Renal cortical epithelial cell (primary cell): ENCODE results near the gene CD300LB. TPM values are rescaled to one million over a fixed set of nuclear protein-coding genes. Genes with fewer than 3 reads are reported as not detected.
A peak's percentile ranks its signal among the peaks of the same experiment; 100 is the strongest.
"Not testable (repeated sequence)": the region's sequence is repeated elsewhere in the genome, so short reads cannot be mapped to it uniquely, and the experiment has no call there.

Experiments used
- DNase-seq: peaks from one replicate; pipeline ENCODE4 v3.0.0-alpha.2; 2011; ENCODE audit warnings: low read depth
- total RNA-seq: library from RNA; depleted of rRNA; stranded (reverse); fragments of >200 nt; gene quantifications from 2 replicates; pipeline ENCODE4 v1.2.3, GENCODE V29; 2014

Gene CD300LB
- total RNA-seq, 1 donor from 2014 or later: not detected

DNA sequence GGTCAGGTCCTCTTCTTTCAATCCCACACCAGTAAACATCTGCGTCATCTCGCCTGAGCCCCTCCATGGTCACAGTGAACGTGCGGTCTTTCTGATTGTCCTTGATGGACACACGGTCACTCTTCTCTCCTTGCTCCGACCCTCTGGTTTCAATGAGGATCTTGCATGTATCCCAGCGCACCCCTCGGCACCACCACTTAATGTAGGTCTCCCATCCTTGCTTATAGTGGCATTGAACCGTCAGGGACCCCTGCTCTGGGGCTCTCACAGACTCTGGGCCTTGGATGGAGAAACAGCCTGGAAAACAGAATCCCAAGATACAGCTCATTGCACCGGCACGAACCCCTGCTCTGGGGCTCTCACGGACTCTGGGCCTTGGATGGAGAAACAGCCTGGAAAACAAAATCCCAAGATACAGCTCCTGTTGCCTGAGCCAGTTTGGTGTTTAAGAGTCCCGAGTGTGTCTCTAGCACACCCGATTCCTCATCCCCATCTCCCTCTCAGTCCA lies 5.4 kb downstream of the CD300LB start:
- no peak for DNase-seq

DNA sequence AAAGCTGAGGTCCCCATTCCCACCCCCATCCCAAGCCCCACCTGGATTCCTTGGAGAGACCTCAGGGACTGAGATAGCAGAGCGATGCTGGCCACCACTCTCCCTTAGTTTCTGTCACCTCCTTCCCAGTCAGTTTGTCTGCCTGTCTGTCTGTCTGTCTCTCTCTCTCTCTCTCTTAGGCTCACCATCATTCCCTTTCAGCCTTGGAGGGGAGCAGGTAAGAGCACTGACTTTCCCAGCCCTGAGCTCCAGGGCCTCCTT lies 5.9 kb downstream of the CD300LB start:
- DNase-seq: no peak

DNA sequence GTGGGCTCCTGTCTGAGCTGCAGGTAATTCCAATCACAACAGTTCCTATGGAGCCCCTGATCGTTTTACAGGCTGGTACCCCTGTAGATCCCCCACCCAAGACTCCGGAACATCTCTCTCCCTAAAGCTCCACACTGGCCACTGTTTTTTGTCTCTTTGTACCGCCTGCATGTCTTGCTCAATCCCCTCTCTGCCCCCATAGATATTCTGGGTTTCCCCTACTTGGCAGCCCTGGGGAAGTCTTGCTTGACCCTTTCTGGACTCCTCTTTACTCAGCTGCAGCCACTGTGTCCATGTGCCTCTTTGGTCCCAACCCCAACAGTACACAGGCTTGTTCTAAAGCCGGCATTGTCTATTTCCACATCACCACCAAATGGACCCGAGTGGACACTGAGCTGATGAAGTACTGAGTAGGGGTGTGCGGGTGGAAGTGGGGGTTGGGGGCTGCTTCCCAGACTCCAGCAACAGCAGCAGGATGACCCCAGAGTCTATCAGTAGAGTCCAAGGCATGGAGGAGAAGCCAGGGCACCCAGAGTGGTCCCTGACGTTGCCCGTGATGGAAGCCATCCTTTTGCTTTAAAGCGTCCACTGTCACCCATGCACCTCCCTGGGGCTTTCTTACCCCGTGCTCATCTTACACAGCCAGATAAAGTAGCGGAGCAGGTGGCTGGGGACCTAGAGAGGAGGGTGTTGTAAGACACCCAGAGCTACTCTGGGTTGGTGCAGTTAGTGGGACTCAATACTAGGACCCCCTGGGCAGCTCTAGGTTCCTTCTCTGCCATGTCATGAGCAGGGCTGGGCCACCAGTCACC lies 6.4 kb downstream of the CD300LB start:
- DNase-seq: no peak

DNA sequence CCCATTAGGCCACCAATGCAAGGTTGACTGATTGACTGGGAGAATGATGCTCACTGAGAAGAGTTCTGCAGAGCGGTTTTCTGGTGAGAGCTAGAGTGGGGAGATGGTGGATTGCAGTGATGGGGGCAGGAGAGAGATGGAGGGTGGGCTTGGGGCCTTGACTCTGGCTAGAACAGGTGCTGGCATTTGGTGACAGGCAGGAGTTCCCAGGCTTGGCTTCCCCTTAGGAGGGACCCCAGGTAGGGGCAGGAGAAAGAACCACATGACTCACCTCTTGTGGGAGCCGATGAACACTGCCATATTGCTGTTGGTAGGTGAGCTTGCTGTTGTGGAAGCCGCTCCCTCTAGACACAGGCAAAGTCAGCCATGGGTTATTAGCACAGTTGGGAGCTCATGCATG lies 8.0 kb downstream of the CD300LB start:
- no peak for DNase-seq

DNA sequence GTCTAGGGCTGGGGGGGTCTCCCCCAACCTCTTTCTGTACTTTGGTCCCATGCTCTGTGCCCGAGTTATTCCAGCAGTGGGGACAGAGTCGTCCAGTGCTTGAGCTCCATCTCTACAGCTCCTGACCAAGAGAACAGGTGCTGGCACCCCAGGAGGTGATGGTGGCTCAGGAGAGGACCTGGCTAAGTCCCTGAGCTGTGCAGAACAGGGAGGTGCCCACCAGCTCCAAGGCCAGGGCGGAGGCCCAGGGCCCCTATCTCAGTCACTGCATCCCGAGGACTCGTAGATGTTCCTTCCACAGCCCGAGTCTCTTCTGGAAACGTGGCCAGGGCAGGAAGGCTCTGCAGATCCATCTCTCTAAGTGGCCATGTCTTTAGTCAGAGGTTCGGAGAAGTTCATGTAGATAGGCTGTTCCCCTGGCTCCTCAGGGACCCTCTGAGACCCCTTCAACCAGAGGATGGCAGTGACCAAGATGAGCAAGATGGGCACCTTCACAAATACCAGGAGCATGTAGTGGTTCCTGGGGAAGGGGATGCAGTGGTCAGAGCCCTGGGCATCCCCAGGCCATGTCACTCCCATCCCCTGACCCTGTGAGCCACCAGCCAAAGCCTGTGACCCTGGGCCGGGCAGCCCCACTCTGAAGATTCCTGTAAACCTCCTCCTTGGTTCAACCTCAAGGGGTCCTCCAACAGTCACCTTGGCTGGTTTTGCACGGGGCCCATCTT lies 8.7 kb downstream of the CD300LB start:
- no peak for DNase-seq

DNA sequence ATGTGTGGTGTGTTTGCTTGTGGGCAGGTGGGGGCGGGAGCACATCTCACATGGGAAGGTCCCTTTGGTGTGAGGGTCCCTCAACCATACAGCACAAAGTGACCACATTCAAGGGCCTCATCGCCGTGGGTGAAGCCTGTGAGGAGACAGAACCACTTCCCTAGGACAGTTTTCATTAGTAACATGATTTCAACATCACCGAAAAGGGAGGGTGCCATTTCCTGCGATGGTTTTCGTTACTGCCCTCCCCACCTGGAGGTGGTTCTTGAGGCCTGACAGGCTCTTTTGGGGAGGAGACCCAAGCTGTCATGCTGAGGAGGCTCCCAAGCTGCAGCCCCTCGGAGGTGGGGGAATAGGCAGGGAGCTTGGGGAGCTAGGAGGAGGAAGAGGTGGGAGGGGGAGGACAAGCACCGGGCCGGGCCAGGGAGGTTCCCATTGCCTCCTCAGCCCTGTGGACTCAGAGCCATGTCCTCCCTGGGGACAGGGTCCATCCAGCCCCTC lies 9.5 kb downstream of the CD300LB start:
- no peak for DNase-seq

DNA sequence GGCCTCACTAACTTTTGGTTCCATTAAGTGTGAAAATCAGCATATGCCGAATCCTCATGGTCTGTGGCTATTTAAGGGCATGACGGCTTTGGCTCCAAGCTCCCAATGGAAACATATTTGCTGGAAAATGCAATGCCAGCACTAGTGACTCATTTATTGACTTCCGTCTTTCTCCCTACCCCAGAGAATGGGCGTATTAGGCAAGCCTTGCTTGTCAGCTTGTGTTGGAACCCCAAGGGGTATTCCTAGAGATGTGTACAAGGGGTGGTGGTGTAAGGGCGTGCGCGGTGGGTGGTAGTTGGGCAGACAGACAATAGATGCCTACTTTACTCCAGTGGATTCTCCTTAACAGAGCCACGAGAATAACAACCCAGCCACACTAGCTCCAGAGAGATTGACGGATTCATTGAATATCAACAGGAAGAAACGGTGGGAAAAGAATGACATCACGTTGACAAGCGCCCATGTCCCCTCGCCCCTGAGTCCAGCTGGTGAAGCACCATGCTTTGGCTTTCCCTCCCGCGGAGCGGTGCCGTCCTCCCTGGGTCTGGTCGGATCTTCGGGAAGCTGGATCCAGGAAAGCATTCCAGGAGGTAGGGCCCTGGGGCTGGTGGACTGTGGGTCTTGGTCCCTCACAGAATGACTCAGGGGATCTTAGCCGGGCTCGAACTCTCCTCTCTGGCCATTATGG lies 10.3 kb downstream of the CD300LB start:
- DNase-seq: no peak

DNA sequence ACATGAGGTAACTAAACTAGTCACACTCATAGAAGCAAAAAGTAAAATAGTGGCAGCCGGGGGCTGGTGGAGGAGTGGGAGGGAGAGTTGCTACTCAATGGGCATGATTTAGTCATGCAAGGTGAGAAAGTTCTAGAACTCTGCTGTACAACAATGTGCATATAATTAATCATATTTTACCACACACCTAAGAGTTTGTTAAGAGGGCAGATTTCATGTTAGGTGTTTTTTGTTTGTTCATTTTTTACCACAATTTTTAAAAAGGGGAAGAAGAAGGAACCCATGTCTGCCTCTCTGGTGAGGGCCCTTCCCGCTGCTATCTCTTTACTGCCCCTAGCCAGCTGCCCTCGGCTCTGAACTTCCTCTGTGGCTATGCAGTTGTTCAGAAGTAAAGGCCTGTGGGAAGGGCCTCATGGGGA lies 11.2 kb downstream of the CD300LB start:
- DNase-seq: no peak

DNA sequence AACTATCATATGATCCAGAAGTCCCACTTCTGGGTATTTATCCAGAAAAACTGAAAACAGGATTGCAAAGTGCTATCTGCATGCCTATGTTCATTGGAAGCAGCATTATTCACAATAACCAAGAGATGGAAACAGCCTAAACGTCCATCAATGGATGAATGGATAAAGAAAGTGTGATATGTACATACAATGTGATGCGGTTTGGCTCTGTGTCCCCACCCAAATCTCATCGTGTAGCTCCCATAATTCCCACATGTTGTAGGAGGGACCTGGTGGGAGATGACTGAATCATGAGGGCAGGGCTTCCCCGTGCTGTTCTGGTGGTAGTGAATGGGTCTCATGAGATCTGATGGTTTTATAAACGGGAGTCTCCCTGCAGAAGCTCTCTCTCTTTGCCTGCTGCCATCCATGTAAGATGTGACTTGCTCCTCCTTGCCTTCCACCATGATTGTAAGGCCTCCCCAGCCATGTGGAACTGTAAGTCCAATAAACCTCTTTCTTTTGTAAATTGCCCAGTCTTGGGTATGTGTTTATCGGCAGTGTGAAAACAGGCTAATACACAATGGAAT lies 12.8 kb downstream of the CD300LB start:
- not testable (repeated sequence) for DNase-seq

DNA sequence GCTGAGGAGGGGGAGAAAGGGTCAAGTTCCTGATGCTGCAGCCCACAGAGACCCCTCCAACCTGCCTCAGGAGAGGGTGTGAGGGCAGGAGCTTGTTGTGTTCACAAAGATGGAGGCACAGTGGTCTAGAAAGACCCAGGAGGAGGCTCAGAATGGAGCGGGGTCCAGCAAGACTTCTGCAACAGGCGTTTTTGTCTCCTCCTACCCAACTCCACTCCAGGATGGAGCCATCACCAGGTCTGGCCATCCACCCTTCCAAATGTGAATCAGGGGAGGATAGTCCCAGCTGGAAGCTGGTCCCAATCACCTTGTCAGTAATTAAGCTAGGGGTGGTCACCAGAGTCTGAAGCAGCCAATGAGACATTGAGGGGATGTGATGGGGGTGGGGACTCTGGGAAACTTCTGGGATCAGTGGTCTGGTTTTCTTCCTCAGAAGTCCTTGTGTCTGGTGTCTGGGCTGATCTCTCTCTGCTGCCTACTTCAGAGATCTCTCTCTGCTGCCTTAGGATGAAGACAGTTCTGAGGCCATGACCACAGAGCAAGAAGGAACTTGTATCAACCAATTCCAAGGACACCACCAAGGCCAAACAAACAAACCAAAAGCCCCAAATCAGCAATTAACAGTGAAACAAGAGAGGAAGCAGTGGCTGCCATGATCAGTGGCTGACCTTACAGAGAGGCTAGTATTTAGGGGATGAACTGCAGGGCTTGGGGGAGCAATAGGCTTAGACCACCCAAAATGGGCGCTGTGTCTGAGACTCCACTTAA lies 14.5 kb downstream of the CD300LB start:
- DNase-seq: no peak

DNA sequence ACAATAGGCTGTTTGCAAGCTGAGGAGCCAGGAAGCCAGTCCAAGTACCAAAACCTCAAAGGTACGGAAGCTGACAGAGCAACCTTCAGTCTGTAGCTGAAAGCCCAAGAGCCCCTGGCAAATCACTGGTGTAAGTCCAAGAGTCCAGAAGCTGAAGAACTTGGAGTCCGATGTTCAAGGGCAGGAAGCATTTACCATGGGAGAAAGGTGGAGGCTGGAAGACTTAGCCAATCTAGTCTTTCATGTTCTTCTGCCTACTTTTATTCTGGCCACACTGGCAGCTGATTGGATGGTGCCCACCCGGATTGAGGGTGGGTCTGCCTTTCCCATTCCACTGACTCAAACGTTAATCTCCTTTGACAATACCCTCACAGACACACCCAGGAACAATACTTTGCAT lies 15.3 kb downstream of the CD300LB start:
- DNase-seq: no peak

DNA sequence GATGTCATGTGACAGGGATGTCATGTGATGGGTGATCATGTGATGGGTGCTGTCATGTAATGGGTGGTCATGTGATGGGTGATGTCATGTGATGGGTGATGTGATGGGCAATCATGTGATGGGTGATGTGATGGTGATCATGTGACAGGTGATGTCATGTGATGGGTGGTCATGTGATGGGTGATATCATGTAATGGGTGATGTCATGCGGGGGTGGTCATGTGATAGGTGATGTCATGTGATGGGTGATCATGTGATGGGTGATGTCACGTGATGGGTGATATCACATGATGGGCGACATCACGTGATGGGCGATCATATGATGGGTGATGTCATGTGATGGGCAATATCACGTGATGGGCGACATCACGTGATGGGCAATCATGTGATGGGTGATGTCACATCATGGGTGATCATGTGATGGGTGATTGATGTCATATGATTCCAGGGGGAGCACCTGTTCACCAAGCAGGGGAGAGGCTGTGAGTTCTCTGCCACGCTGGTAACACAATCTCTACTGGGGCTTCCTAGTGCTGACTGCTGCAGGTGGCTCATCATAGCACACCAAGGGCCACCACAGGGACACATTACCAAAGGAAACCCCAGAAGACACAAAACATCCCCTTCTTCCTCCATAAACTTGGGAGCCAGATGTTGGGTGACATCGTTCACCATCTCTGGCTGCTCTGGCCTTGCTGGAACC lies 16.5 kb downstream of the CD300LB start:
- no peak for DNase-seq

DNA sequence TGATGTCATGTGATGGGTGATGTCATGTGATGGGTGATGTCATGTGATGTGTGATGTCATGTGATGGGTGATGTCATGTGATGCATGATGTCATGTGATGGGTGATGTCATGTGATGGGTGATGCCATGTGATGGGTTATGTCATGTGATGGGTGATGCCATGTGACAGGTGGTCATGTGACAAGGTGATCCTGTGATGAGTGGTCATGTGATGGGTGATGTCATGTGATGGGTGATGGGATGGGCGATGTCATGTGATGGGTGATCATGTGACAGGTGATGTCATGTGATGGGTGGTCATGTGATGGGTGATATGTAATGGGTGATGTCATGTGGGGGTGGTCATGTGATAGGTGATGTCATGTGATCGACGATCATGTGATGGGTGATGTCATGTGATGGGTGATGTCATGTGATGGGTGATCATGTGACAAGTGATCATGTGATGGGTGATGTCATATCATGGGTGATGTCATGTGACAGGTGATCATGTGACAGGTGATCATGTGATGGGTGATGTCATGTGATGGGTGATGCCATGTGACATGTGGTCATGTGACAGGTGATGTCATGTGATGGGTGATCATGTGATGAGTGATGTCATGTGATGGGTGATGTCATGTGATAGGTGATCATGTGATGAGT lies 17.2 kb downstream of the CD300LB start:
- DNase-seq: peak; percentile 36

DNA sequence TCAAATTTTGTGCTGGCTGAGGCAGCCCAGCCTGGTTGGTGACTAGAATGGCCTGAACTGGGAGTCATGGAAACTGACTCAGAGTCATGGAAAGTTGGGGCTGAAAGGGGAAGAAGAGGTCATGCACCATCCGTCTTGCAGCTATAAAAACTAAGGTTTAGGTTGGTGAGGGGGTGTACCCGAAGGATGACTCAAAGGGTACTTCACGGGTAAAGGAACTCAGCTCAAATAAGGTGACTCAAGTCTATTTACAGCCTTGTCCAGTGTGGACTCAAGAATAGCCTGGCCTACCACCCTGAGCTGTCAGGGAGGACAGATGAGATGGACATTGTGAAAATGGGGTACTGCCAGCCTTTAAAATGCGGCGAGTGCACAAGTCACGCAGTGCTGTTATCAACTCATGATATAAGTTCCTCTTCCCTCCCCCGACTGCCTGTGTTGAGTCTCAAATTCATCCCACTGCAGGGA lies 18.6 kb downstream of the CD300LB start:
- peak; percentile 94 for DNase-seq

DNA sequence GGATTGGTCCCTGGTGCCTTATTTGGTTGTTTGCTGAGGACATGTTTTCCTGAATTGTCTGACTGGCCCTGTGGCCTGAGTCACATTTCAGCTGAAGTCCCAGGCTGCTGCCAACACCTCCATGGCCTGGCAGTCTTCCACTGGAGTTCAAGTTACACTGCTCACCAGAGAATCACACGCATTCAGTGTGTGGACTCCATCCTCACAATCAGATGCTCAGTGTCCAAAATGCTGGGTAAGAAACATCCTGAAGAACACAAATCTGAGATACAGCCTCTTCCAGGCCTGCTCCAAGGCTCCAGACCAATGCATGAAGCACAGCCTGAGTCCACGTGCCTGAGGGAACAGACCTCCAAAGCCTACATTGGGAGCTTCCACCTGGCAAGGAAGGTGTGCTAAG lies 19.2 kb downstream of the CD300LB start:
- DNase-seq: peak; percentile 62

DNA sequence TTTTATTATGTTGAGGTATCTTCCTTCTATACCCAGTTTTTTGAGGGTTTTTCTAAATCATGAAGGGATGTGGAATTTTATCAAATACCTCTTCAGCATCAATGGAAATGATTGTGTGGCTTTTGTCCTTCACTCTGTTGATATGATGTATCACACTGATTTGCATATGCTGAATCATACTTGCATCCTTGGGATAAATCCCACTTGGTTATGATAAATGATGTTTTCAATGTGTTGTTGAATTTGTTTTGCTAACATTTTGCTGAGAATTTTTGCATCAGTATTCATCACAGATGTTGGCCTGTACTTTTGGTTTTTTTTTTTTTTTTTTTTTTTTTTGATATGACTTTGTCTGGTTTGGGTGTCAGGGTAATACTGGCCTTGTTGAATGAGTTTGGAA lies 23.1 kb downstream of the CD300LB start:
- DNase-seq: no peak

DNA sequence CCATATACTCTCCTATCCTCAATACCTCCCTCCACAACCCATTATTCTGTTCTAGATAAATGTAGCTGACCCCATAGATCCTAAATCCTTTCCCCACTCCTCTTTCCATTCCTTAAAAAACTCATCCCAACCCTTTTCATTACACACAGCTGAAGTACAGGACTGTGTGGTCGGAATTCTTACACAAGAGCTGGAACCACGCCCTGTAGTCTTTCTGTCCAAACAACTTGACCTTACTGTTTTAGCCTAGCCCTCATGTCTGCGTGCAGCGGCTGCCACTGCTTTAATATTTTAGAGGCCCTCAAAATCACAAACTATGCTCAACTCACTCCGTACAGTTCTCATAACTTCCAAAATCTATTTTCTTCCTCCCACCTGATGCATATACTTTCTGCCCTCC lies 27.3 kb downstream of the CD300LB start:
- DNase-seq: not testable (repeated sequence)

DNA sequence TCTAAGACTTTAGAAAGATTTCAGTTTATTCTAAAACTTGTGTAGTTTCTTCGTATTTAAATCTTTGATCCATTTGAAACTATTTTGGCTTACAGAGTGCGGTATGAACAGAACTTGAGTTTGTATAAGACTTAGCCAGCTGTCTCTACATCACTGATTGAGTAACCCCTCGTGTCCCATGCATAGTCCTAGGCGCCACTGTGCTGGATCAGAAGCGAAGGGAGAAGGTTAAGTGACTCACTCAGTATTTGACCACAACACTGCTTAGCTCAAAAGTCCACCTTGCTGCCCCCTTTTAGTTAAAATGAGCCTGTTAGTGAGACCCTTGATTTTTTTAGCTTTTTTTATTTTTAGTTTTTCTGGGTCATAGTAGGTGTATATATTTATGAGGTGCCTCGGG lies 28.4 kb downstream of the CD300LB start:
- DNase-seq: no peak

DNA sequence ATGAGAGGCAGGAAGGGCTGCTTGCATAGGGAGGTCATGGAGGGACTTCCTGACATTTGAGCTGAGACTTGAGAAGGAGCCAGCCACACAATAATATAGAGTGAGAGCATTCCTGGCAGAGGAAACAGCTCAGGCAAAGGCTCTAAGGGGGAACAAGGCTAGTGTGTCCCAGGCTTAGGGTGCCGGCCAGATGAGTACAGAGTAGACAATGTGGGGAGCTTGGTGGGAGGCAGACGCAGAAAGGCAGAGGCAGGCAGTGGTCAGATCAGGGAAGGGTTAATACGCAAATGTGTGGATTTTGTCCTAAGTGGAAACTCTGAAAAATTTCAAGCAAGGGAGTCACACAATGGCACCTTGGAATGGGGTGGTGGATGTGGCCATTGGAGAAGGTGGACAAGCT lies 31.3 kb downstream of the CD300LB start:
- DNase-seq: no peak

DNA sequence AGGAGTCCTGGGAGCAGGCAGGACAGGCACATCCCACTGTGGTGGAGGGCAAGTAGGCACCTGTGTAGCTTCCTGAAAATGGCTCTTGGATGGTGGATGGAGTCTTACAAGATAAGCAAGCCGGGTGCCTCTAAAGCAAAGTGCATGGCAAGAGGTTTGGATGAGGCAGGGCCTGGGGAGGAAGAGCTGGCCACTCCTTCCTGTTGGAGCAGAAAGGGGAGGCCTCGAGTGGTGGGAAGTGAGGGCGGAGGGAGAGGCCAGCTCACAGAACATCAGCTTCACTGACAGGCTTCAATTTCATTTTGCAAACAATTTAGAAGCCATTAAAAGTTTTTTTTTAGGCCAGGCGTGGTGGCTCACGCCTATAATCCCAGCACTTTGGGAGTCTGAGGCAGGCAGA lies 33.8 kb downstream of the CD300LB start:
- DNase-seq: no peak
